HG03469 (cell line): Measurements from ENCODE around the gene CCIN.

Source experiments
- ATAC-seq: cut with Tn5 transposase; IDR thresholded peaks from one replicate; pipeline ENCODE4 v1.9.1; 2021; ENCODE audit warnings: mild to moderate bottlenecking, moderate library complexity, moderate number of reproducible peaks; ENCODE audit not compliant: unreplicated experiment

The CCIN gene

DNA sequence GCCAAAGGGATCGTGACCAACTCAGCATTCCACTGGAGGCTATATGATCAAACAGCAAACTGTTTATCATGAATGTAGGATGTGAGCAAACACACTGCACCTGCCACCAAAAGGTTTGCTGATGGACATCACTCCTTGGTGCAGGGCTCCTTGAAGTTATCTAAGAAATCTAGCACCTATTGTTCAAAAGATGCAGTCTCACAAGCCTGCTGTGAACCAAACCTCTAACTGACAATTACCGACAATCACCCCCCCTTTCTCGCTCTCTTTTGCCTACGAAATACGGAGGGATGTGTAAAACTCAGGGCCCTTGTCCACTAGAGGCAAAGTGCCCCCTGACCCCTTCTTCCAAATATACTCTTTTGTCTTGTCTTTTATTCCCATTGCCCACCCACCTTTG, 19.0 kb downstream of the CCIN start:
- ATAC-seq = no peak

GRCh38 chr9:36189976-36190375, 20.8 kb downstream of the CCIN start:
- no peak for ATAC-seq

DNA sequence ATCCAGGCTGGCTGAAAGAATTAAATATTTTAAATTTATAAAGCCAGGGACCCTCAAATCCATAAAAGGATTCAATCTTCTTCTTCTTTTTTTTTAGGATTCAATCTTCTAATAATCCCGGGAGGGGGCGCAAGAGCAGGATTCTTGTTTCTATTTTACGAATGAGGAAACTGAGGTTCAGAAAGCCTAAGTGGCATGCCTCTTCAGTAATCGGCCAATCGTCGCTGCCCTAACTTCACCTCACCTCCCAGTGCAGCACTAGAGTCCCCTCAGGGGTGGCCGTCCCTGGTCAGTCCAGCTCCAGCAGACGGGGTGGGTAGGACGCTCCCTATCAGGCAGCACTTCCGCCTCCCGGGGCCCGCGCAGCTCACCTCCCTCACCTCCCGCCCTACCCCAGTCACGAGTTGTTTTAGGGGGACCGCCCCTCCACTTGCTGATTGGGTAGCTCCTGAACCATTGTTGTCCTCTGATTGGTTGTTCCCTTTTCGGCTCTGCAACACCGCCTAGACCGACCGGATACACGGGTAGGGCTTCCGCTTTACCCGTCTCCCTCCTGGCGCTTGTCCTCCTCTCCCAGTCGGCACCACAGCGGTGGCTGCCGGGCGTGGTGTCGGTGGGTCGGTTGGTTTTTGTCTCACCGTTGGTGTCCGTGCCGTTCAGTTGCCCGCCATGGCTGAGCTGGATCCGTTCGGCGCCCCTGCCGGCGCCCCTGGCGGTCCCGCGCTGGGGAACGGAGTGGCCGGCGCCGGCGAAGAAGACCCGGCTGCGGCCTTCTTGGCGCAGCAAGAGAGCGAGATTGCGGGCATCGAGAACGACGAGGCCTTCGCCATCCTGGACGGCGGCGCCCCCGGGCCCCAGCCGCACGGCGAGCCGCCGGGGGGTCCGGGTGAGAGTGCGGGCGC, 21.5 kb downstream of the CCIN start, which contains the start of gene CLTA:
CLTA (plus strand) TSS at position 534 of the 902 bp plus-strand sequence; CDS start at position 670, 136 bp downstream.
- peak; percentile 87 for ATAC-seq

DNA sequence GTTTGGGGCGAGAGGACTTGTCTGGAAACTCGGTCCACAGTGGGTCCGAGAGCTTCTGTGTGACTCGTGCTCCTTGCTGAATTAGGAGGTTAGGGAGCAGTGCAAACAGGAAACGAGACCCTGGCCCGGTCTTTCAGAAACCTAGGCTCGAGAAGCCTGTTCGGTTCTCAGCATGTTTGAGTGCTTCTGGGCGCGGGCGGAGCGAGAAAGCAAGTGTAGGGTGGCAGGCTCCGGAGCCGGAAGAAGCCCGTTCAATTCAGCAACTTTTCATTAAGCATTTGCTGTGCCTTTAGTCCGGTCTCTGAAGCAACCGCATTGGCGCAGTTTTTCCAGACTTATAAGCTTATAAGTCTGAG, 22.1 kb downstream of the CCIN start:
- peak; percentile 6 for ATAC-seq

DNA sequence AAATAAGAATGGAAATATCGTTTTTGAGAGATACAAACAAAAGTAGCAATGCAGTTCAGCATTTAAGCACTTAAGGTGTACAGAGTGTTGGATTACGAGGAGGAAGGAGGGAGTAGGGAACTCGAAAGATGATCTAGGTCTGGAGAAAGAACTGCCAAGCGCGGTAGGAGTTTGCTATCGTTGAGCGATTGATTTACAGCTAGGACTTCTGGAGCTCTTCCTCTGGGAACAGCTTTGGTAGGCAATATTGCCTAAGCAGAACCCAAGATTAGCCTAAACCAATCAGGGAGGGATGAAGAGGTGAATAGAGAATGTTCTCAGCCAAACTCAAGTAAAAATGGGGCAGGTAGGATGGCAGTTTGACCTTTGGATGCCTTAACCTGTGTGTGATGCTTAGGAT, 22.5 kb downstream of the CCIN start:
- ATAC-seq = no peak

GRCh38 chr9:36192196-36192595, 23.0 kb downstream of the CCIN start:
- no peak for ATAC-seq

DNA sequence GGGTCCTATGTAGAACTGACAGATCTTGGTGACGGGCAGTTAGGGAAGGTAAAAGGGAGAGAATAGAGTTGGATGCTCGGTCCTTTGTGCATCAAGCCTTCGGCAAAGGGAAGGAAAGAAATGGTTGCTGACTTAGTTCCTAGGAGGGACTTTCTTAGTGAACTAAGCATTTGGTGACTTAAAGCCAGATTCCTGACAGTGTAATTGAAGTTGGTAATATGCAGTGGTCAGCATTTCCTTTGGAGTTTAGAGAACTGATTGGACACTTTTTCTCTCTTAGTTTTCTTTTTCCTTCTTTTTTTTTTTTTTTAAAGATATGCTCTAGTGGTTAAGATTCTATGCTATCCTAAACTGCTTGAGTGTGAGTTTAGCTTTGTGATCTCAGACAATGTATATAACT, 23.8 kb downstream of the CCIN start:
- ATAC-seq = no peak

GRCh38 chr9:36194326-36195000, 25.3 kb downstream of the CCIN start:
- ATAC-seq = no peak

- ATAC-seq = no peak
Measured at GRCh38 chr9:36204906-36205547, 35.8 kb downstream of the CCIN start.

DNA sequence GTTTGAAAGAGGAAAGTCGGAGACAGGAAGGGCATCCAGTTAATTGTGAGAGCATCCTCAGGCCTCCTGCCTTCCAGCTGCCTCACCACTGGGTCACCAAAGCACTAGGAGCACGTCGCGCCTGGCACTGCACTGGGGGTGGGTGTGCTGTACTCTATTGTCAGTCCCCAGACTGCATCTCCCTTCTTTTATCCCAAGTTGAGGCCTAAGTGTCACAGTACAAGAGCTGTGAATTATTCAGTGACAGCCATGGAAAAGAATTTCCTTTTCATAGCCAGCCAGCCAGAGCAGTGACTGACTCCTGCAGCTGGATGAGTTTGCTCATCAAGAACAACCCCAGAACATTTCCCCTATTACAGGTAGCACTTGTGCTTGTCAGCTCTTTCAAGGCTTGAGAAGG, 37.8 kb downstream of the CCIN start:
- no peak for ATAC-seq

GRCh38 chr9:36207546-36208012, 38.4 kb downstream of the CCIN start:
- no peak for ATAC-seq

DNA sequence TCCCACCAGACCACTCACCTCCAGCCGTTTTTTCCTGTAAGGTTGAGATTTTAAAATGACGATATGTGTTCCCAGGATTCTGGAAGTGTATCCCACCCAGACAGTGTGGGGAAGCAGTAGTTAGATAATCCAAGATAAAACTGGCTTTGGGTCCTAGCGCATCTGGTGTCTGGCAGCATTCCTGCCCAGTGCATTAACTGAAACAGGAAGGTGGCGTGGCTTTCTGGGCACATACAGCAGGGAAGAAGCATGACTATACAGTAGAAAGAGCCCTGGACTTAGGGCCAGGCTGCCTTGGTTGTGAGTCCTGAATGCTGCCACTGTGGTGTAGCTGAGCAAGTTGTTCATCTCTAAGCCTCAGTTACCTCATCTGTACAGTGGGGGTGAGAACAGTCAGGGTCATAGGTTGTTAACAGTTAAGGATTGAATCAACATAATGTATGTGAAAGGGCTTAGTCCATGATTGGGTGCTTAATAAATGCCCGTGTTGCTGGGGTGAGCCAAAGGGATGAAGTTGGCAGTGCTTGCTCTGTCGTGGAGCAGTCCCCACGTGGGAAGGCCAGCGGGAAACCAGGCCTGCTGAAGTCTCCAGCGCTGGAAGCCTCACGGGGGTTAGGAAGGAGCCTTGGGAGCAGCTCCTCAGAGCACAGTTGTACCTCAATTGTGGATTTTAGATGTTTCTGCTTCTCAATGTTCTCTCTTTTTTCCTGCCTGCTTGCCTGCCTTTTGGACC, 39.5 kb downstream of the CCIN start:
- no peak for ATAC-seq

DNA sequence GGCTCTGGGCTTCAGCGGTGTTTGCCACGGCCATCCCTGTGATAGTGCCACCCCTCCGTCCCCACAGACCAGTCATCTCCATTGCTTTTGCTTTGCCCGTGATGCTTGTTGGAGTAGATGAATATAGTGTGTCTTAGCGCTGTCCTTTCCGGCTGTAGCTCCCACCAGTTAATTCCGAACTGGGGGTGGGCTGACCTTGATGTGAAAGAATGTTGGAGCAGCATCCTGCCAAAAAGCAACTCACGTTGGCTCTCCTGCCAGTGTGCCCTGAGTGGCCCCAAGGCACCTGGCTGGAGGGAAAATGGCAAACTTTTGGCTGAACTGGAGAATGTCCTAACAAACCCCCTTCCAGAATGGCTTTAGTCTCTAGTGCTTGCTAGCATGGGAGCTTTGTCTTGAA, 41.5 kb downstream of the CCIN start:
- ATAC-seq = no peak

GRCh38 chr9:36211510-36211909, 42.3 kb downstream of the CCIN start:
- ATAC-seq = no peak

DNA sequence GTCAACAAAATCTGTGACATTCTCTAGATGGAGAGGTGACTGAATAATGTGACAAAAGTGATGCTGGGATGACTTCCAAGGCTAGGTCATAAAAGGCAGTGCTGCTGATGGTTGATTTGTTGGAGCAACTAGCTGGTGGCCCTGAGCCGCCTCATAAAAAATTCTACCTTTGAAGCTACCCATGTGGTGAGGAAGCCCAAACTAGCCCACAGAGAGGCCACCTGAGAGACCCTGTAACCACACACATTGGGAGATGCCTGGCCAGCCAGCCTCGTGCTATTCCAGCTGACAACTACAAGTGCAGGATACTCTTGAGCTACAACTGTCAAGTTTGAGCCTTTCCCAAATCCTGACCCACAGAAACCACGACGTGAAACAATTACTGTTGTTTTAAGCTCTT, 44.2 kb downstream of the CCIN start:
- no peak for ATAC-seq

- ATAC-seq = no peak
Measured at GRCh38 chr9:36213989-36214388, 44.8 kb downstream of the CCIN start.

DNA sequence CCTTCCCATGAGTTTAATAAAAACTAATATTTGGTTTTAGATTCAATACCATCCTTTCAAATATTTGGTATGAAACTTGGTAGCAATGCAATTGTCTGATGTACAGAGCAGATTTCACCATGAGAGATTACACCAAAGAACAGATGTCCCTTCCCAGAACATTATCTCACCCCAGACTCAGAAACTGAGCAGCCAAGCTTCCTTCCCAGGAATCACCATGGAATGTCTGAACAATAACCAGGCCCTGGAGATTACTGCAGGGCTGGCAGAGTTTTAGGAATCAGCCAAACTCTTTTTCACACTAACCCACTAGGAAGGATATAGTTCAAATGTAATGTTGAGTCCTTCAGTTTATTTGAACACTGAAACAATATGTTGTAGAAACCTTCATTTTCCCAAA, 45.4 kb downstream of the CCIN start:
- no peak for ATAC-seq

- ATAC-seq = no peak
Measured at GRCh38 chr9:36217256-36217968, 48.2 kb downstream of the CCIN start.

- no peak for ATAC-seq
Measured at GRCh38 chr9:36218011-36218410, 48.8 kb downstream of the CCIN start.

DNA sequence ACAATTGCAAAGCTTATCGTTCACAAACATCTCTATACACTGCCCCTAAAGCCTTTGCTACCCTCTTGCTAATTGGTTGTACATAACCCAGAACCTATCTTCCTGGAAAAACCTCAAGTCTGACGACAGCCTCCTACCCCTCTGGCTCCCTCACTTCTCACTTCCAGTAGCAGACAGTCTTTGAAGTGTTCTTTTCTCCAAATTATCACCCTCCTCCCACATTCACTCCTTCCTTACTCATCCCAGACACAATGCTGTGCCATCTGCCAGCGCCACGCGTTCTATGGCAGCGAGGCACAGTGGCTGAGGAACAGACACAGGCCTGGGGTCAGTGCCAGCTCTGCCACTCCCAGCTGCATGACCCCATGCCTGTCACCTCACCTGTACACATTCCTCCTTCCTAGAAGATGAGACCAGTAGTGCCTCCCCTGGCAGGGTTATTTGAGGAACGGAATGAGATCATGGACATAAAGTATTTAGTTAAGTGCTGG, 49.3 kb downstream of the CCIN start:
- no peak for ATAC-seq
